ENCODE measurements around the gene DPPA5. TPM values are rescaled to one million over a fixed set of nuclear protein-coding genes. Genes with fewer than 3 reads are reported as not detected.

DPPA5 gene
- total and polyA plus RNA-seq, 2 of the 13 experiments (the other 11 are each of a cell fraction or from before 2014, with no cell fraction given), result not detected

- H3K27me3 ChIP-seq (ENCODE audit: control insufficient read depth in 1 of 2, insufficient read depth in 2 of 2, low read length in 2 of 2), result peaks cover 0 to 30% of the 10 kb centered on the region in 2 experiments; a peak in 2 of 5 replicates
- no peak overlapping the region for H3K9ac ChIP-seq (ENCODE audit: insufficient read depth, low read depth, low read length)
- CTCF ChIA-PET (ENCODE audit: low intra/inter-chr PET ratio, low total read pairs), result no interaction called here
- FAIRE-seq (no peak), ATAC-seq (no peak), DNase-seq (ENCODE audit: low spot score) (no peak)
- no TSS peak for BruUV-seq (replicated peaks)
- no peaks in the 10 kb centered on the region for H3K9me3 ChIP-seq (ENCODE audit: low read length)
- H3K4me3 ChIP-seq (replicated peaks in 1 of 3; ENCODE audit: insufficient read depth in 1 of 3, low read depth in 2 of 3, low read length in 3 of 3), result no peak overlapping the region
- no peak overlapping the region for H3K4me2 ChIP-seq (ENCODE audit: low read depth, low read length)
- H3K79me2 ChIP-seq (ENCODE audit: insufficient read depth, low read length), result no peaks in the 10 kb centered on the region
- TF ChIP-seq HOXA3 (CRISPR knock-in tag; IDR thresholded peaks at IDR 0.05), result no peak
- no peak for TF ChIP-seq ZNF383 (CRISPR knock-in tag; IDR thresholded peaks at IDR 0.05; ENCODE audit: borderline replicate concordance)
- TF ChIP-seq ZNF224 (CRISPR knock-in tag; IDR thresholded peaks at IDR 0.05), result no peak
- TF ChIP-seq RFXAP (CRISPR knock-in tag; IDR thresholded peaks at IDR 0.05; ENCODE audit: borderline replicate concordance), result no peak
- TF ChIP-seq TARDBP (CRISPR knock-in tag; IDR thresholded peaks at IDR 0.05), result no peak
- no peak for TF ChIP-seq KDM4B (CRISPR knock-in tag; IDR thresholded peaks at IDR 0.05)
- no peak for TF ChIP-seq RCOR2 (CRISPR knock-in tag; IDR thresholded peaks at IDR 0.05)
- no peak for TF ChIP-seq AHR (CRISPR knock-in tag; IDR thresholded peaks at IDR 0.05)
- no peak for TF ChIP-seq BHLHE40 (IDR thresholded peaks at IDR 0.05; ENCODE audit: low read length)
- TF ChIP-seq SIX1 (CRISPR knock-in tag; IDR thresholded peaks at IDR 0.05; ENCODE audit: borderline replicate concordance), result no peak
- no peak for TF ChIP-seq POLR2AphosphoS2 (IDR thresholded peaks at IDR 0.05; ENCODE audit: low read depth, low read length)
- no peak for TF ChIP-seq MXD1 (CRISPR knock-in tag; IDR thresholded peaks at IDR 0.05)
- TF ChIP-seq ZHX1 (CRISPR knock-in tag; IDR thresholded peaks at IDR 0.05; ENCODE audit: low read depth), result no peak
- TF ChIP-seq TFDP2 (CRISPR knock-in tag; IDR thresholded peaks at IDR 0.05), result no peak
- TF ChIP-seq CEBPZ (IDR thresholded peaks at IDR 0.05; ENCODE audit: low read length), result no peak
- no peak for TF ChIP-seq FOXC1 (CRISPR knock-in tag; IDR thresholded peaks at IDR 0.05; ENCODE audit: borderline replicate concordance)
- WGBS (ENCODE audit: low lambda C conversion rate), result 13% methylated on average over 7 of the region's 9 CpGs
- POLR2A ChIA-PET, result no interaction called here
- in situ Hi-C loops (cut with HindIII; ENCODE audit: extremely low pct_ligation_motif_present, low pct_unique_long_range_greater_than_20kb), result no loop called here
- H3K27ac ChIP-seq (ENCODE audit: extremely low read length, insufficient read depth, low read length), result no peak overlapping the region
- no peaks in the 10 kb centered on the region for H3K36me3 ChIP-seq (replicated peaks in 1 of 2; ENCODE audit: control insufficient read depth in 1 of 2, insufficient read depth in 2 of 2, low read length in 2 of 2)
- intact Hi-C loops (cut with micrococcal nuclease; ENCODE audit: unreplicated experiment), result no loop called here
- no peak overlapping the region for H2AFZ ChIP-seq (ENCODE audit: low read length)
- H4K20me1 ChIP-seq (ENCODE audit: insufficient read depth, low read length), result no peaks in the 10 kb centered on the region
- no peaks in the 10 kb centered on the region for H3K4me1 ChIP-seq (ENCODE audit: insufficient read depth, low read length)
These were observed 10.5 kb upstream of the DPPA5 start for GRCh38 chr6:73364549-73364948.

Data from HepG2 (cell line).